CD4-positive, alpha-beta T cell treated with Interleukin-12 subunit alpha and Interleukin-12 subunit beta, for 1 hour (primary cell): ENCODE data around the gene RPL12.

Experiments used
- DNase-seq: peaks from one replicate; pipeline ENCODE4 v3.0.0-alpha.2; 2020

RPL12 gene

DNA sequence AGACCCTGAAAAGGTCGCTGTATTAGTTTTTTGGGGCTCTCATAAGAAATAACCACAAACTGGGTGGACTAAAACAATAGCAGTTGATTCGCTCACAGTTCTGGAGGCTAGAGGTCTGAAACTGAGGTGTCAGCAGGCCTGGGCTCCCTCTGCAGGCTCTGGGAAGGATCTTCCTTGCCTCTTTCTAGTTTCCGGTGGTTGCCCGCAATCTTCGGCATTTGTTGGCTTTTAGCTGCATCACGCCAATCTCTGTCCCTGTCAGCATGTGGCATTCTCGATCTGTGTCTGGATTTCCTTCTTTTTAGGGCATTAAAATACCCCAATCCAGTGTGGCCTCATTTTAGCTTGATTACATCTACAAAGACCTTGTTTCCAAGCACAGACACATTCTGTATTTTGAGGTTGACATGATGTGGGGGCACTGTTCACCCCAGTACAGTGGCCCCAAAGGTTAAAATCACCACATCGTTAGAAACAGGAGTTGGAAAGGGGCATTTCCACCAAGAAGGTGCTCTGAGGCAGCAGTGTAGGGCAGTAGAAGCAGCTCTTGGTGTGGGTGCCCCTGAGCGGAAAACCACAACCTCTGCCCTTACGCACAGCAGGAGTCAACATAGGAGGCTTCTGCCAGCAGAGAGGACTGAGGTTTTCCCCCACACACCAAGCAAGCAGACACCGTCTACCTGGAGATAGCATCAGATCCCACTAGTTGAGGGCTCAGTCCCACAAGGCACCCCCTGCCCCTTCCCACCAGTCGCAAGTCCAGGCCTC is 13.5 kb downstream of the RPL12 start:
- DNase-seq = peak; percentile 47

DNA sequence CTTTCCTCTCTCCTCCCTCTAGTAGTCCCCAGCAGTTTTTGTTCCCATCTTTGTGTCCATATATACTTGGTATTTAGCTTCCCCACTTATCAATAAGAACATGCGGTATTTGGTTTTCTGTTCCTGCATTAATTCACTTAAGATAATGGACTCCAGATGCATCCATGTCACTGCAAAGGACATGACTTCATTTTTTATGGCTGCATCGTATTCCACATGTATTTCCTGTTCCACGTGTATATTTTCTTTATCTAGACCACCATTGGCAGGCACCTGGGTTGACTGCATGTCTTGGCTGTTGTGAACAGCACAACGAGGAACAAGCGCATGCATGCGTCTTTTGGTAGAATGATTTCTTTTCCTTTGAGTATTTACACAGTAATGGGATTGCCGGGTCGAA is 20.8 kb downstream of the RPL12 start:
- no peak for DNase-seq

GRCh38 chr9:127428348-127428747 is 22.9 kb downstream of the RPL12 start:
- no peak for DNase-seq

GRCh38 chr9:127426756-127427155 is 24.4 kb downstream of the RPL12 start:
- no peak for DNase-seq

GRCh38 chr9:127424676-127424999 is 26.6 kb downstream of the RPL12 start:
- peak; percentile 30 for DNase-seq

- peak; percentile 90 for DNase-seq
Measured at GRCh38 chr9:127423934-127424675, 27.1 kb downstream of the RPL12 start, which contains the start of gene ZNF79. Gene ZNF79 (plus strand): TSS chr9:127424382. CDS start chr9:127424788, 406 bp downstream.

GRCh38 chr9:127423476-127423933 is 27.7 kb downstream of the RPL12 start:
- DNase-seq = no peak

- DNase-seq = no peak
Measured at GRCh38 chr9:127422787-127423186, 28.4 kb downstream of the RPL12 start.

DNA sequence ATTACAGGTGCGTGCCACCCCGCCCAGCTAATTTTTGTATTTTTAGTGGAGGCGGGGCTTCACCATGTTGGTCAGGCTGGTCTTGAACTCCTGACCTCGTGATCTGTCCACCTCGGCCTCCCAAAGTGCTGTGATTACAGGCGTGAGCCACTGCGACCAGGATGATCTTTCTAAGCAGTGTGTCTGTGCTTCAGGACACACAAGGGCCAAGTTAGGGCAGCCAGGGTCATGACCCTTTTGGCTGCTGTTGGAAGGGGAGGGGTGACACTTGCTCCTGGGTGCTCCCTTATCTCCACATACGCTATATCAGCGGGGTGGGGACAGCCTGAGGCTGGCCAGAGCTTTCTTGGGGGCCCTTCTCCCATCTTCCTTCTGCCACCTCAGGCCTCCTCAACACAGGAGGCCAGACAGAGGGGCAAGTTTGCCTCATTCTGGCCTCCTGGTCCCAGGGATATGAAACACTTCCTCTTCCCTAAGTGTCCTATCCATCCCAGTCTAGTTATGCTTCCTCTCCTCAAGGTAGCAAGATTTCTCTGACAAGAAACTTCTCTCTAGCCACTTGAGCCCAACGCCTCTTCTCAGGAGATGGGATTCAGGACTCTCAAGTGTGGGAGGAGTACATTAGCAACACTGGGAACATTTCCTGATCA is 28.9 kb downstream of the RPL12 start:
- no peak for DNase-seq

DNA sequence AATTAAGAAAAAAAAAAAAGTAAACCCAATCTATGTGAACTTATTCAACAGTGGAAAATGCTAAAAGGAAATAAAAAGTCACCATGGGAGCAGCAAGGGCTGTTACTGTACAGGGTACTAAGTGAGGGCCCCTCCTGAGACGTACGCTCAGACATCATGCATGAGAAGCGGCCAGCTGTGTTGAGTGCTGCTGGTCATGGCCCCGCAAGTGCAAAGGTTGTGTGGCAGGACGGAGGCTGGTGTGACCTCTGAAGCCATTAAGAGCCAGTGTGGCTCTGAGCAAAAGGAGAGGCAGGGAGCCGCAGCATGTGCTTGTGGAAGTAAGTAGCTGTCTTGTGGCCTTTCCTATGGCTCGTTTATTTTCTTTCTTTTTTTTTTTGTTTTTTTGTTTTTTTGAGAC is 30.1 kb downstream of the RPL12 start:
- no peak for DNase-seq

DNA sequence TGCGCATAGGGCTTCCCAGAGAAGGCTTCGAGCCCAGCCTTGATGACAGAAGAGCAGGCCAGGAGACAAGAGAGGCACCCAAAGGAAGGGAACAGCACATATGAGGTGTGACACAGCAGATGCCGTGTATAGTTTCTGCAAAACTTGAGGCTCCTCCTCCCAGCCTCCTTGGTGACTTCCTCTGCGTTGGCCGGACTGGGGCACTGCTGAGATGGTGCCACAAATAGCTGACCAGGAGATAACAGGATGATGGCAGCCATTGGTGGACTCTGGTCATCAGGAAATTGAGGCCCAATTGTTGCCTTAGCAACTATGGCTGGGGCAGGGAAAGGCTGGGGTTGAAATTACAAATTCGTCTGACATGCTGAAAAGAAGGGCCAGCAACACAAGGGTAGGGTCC is 31.9 kb downstream of the RPL12 start:
- DNase-seq = no peak

GRCh38 chr9:127418037-127418471 is 33.2 kb downstream of the RPL12 start:
- DNase-seq = peak; percentile 43

GRCh38 chr9:127417131-127418036 is 33.8 kb downstream of the RPL12 start:
- no peak for DNase-seq

DNA sequence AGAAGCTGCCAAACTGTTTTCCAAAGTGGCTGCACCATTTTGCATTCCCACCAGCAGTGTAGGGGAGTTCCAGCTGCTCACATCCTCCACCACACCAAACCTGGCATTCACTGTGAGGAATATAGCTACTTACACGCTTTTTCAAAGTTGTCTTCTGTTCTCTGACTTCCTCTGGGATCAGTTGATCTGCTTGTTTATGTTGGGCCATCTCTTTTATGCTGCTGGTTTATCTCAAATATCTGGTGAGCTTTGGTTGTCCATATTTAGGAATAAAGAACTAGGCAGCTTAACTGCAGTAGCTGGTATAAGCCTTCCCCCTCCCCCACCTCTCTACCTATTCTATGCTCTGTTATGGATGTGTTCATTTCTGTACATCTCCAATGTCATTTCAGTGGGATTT is 35.5 kb downstream of the RPL12 start:
- no peak for DNase-seq

GRCh38 chr9:127415141-127415540 is 36.1 kb downstream of the RPL12 start:
- no peak for DNase-seq

DNA sequence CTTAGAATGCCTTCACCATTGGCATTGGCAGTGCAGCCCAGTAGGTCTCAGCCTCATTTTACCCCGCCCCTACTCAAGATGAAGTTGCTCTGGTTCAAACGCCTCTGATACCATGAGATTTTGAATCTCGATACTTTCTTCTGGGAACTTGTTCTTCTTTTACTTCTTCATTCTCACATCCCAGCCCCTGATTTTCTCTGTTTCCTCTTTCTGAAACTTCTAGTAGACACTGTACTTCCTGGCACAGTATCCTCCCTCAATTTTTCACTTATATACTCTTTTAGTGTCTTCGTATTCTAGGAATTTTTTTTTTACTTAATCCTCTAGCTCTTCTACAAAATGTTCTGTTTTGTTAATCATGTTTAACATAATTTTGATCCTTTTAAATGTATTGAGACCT is 40.1 kb downstream of the RPL12 start:
- no peak for DNase-seq

GRCh38 chr9:127407492-127407843 is 43.7 kb downstream of the RPL12 start:
- no peak for DNase-seq

- no peak for DNase-seq
Measured at GRCh38 chr9:127406799-127407491, 44.3 kb downstream of the RPL12 start.

GRCh38 chr9:127405344-127406125 is 45.7 kb downstream of the RPL12 start:
- DNase-seq = no peak

- no peak for DNase-seq
Measured at GRCh38 chr9:127404631-127405030, 46.6 kb downstream of the RPL12 start.

DNA sequence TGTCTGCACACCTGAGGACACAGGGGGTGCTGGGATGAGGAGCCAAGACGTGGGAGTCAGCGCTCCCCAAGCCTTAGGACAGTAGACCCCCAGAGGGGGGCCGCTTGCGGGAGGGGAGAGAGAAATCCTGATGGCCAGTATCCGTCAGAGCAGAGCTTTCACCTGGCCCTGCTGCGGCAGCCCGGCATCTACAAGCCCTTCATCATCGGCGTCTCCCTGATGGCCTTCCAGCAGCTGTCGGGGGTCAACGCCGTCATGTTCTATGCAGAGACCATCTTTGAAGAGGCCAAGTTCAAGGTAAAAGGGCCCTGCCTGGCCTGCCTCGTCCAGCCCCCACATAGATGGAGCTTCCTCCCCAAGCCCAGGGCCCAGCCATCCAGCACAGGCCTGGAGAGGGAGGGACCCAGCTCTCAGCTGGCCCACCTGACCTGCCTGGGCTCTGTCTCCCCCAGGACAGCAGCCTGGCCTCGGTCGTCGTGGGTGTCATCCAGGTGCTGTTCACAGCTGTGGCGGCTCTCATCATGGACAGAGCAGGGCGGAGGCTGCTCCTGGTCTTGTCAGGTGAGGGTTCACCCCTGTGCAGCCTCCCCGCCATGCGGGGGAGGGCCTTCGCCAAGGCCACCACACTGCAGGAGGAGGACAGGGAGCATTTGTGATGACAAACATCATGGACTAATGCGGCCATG is 47.6 kb downstream of the RPL12 start:
- no peak for DNase-seq
